Liver (tissue), 9 donors: ENCODE data around the gene HAUS5. TPM values are rescaled to one million over a fixed set of nuclear protein-coding genes. Genes with fewer than 3 reads are reported as not detected.

ENCODE experiments used
- DNase-seq: peaks from one replicate; pipeline ENCODE4 v3.0.0-alpha.2; 2017; ENCODE audit warnings: low spot score
- H3K27ac ChIP-seq, 2 donors: one replicate each; pipeline ENCODE4 v1.7.0; 2013; ENCODE audit warnings: inconsistent platforms in 2 of 2, low read length in 2 of 2, control low read depth in 1 of 2, low read depth in 1 of 2, mild to moderate bottlenecking in 1 of 2
- H3K27me3 ChIP-seq, 4 donors: one replicate each; pipeline versions ENCODE4 v1.6.1 to v1.7.0; 2013; ENCODE audit warnings: low read length in 3 of 4, inconsistent platforms in 1 of 4, mild to moderate bottlenecking in 1 of 4, moderate library complexity in 1 of 4; ENCODE audit not compliant: control insufficient read depth in 4 of 4, insufficient read depth in 4 of 4
- H3K36me3 ChIP-seq, 4 donors: one replicate each; pipeline versions ENCODE4 v1.6.1 to v1.7.0; 2013; ENCODE audit warnings: low read length in 3 of 4, mild to moderate bottlenecking in 3 of 4, low read depth in 1 of 4, moderate library complexity in 1 of 4; ENCODE audit not compliant: control insufficient read depth in 4 of 4, insufficient read depth in 3 of 4
- H3K4me1 ChIP-seq, 4 donors: one replicate each; pipeline versions ENCODE4 v1.6.1 to v1.7.0; 2013; ENCODE audit warnings: low read length in 3 of 4, mild to moderate bottlenecking in 3 of 4, moderate library complexity in 1 of 4; ENCODE audit not compliant: control insufficient read depth in 4 of 4, insufficient read depth in 4 of 4
- H3K4me3 ChIP-seq, 3 donors: one replicate each; pipeline versions ENCODE4 v1.6.1 to v1.7.0; 2013; ENCODE audit warnings: low read length in 3 of 3, control low read depth in 1 of 3, low read depth in 1 of 3, mild to moderate bottlenecking in 1 of 3
- H3K9ac ChIP-seq, 2 donors: one replicate each; pipeline ENCODE4 v1.7.0; 2013; ENCODE audit warnings: low read length in 2 of 2, mild to moderate bottlenecking in 2 of 2, moderate library complexity in 2 of 2, control low read depth in 1 of 2, low read depth in 1 of 2
- H3K9me3 ChIP-seq, 4 donors: one replicate each; pipeline versions ENCODE4 v1.6.1 to v1.7.0; 2013; ENCODE audit warnings: low read length in 3 of 4; ENCODE audit not compliant: control insufficient read depth in 4 of 4
- CTCF ChIP-seq: fragments of 150-350 bp; IDR thresholded peaks from 2 replicates; pipeline ENCODE4 v1.5.1; 2017; ENCODE audit warnings: improper control_type of control experiment, low read depth, low read length; ENCODE audit not compliant: missing input control
- EGR1 ChIP-seq, 2 donors: IDR thresholded peaks; 2 replicates each; pipeline ENCODE4 v1.6.1; 2016 to 2018; ENCODE audit warnings: antibody characterized with exemption in 2 of 2, low read depth in 2 of 2
- FOXA1 ChIP-seq: IDR thresholded peaks from 2 replicates; pipeline ENCODE4 v1.6.1; 2016; ENCODE audit warnings: antibody characterized with exemption
- GABPA ChIP-seq, 2 donors: IDR thresholded peaks in 1 of 2; conservative IDR thresholded peaks in 1 of 2; 2 replicates each; pipeline ENCODE4 v1.6.1; 2016; ENCODE audit warnings: antibody characterized with exemption in 2 of 2, mild to moderate bottlenecking in 1 of 2, moderate library complexity in 1 of 2
- HNF4A ChIP-seq, 2 donors: conservative IDR thresholded peaks; 2 replicates each; pipeline ENCODE4 v1.6.1; 2016; ENCODE audit warnings: antibody characterized with exemption in 2 of 2, mild to moderate bottlenecking in 2 of 2
- HNF4G ChIP-seq: IDR thresholded peaks from 2 replicates; pipeline ENCODE4 v1.6.1; 2016; ENCODE audit warnings: antibody characterized with exemption
- NR2F2 ChIP-seq: IDR thresholded peaks from 2 replicates; pipeline ENCODE4 v1.6.1; 2016; ENCODE audit warnings: antibody characterized with exemption
- RAD21 ChIP-seq, 2 donors: IDR thresholded peaks; 2 replicates each; pipeline ENCODE4 v1.6.1; 2016; ENCODE audit warnings: antibody characterized with exemption in 2 of 2, mild to moderate bottlenecking in 2 of 2
- REST ChIP-seq: IDR thresholded peaks from 2 replicates; pipeline ENCODE4 v1.6.1; 2016; ENCODE audit warnings: antibody characterized with exemption, mild to moderate bottlenecking
- RXRA ChIP-seq, 2 donors: IDR thresholded peaks; 2 replicates each; pipeline ENCODE4 v1.6.1; 2017 to 2018; ENCODE audit warnings: antibody characterized with exemption in 2 of 2, mild to moderate bottlenecking in 1 of 2
- TAF1 ChIP-seq: conservative IDR thresholded peaks from 2 replicates; pipeline ENCODE4 v1.6.1; 2016; ENCODE audit warnings: antibody characterized with exemption, mild to moderate bottlenecking
- YY1 ChIP-seq: IDR thresholded peaks from 2 replicates; pipeline ENCODE4 v1.6.1; 2016; ENCODE audit warnings: antibody characterized with exemption, mild to moderate bottlenecking
- WGBS: extraction: QIAGEN DNeasy Blood & Tissue Kit; methylation state at CpG from one replicate; pipeline ENCODE4 v1.1.7; 2013; 5-methylcytosine and 5-hydroxymethylcytosine counted together
- polyA plus RNA-seq, 2 donors: library from polyadenylated mRNA; stranded (reverse) in 1 of 2; unstranded in 1 of 2; fragments of 200-250 nt in 1 of 2; fragments of >200 nt in 1 of 2; fragmentation: Nextera tagmentation in 1 of 2; extraction: Ambion mirVana in 1 of 2; gene quantifications; one replicate each; pipeline versions ENCODE4 v1.2.1 to v1.2.3, GENCODE V29; 2013 to 2015
- total RNA-seq, 2 donors: library from RNA; depleted of rRNA; stranded (reverse); fragments of >200 nt; gene quantifications; one replicate each; pipeline ENCODE4 v1.2.3, GENCODE V29; 2014
- TF ChIP-seq, protein P1 (sequence below): IDR thresholded peaks from 2 replicates; pipeline ENCODE4 v1.6.1; 2016; ENCODE audit warnings: antibody characterized with exemption
- TF ChIP-seq, protein P2 (sequence below): IDR thresholded peaks from 2 replicates; pipeline ENCODE4 v1.6.1; 2016; ENCODE audit warnings: antibody characterized with exemption
- donor health status: healthy.
- donor health status: healthy.
- donor health status: healthy.
- donor health status: healthy.
- donor health status: healthy.

The HAUS5 gene
- total and polyA plus RNA-seq, 4 donors: 1.9 to 7.3 (median 2.3) TPM

DNA sequence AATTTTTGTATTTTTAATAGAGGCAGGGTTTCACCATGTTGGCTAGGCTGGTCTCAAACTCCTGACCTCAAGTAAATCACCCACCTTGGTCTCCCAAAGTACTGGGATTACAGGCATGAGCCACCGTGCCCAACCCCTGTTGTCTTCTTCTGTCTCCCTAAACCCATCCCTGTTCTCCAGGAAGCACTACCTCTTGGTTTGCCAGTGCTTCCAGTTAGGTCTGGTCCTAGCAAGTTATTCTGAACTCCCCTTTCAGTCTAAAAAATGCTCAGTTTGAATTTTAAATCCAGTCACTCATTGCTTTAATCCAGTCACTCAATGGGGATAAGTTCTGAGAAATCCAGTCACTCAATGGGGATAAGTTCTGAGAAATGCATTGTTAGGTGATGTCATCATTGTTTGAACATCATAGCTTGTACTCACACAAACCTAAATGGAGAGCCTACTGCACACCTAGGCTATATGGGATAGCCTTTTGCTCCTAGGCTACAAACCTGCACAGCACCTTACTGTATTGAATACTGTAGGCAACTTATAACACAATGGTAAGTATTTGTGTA is 41.0 kb upstream of the HAUS5 start:
- DNase-seq: no peak

GRCh38 chr19:35577918-35578317 is 34.6 kb upstream of the HAUS5 start:
- peaks cover 0 to 5% (median 2%) of the 10 kb centered on the region in 4 donors for H3K4me1 ChIP-seq
- H3K27ac ChIP-seq: no peak overlapping the region
- 77% methylated on average over 1 of the region's 1 CpG for WGBS
- no peak overlapping the region for H3K9ac ChIP-seq
- no peaks in the 10 kb centered on the region for H3K36me3 ChIP-seq
- no peak for DNase-seq
- H3K4me3 ChIP-seq: no peak overlapping the region
- H3K27me3 ChIP-seq: no peaks in the 10 kb centered on the region
- H3K9me3 ChIP-seq: peaks cover 4 to 16% (median 8%) of the 10 kb centered on the region in 4 donors
- TF ChIP-seq YY1 (no peak), TAF1 (no peak), CTCF (no peak), REST (no peak), RXRA (IDR thresholded peaks at IDR 0.05) (no peak)

More for the DNA sequence above, 41.0 kb upstream of the HAUS5 start:
- Histone ChIP-seq H3K36me3 (no peaks in the 10 kb centered on the region), H3K4me3 (no peak overlapping the region), H3K27ac (no peak overlapping the region), H3K27me3 (no peaks in the 10 kb centered on the region), H3K9me3 (peaks cover 0 to 7% (median 4%) of the 10 kb centered on the region in 4 donors), H3K9ac (no peak overlapping the region), H3K4me1 (peaks cover 0 to 5% (median 2%) of the 10 kb centered on the region in 4 donors)
- 88% methylated on average over 1 of the region's 1 CpG for WGBS
- TF ChIP-seq YY1 (no peak), FOXA1 (no peak), HNF4A (conservative IDR thresholded peaks at IDR 0.05) (no peak), RAD21 (IDR thresholded peaks at IDR 0.05) (no peak), REST (no peak), HNF4G (no peak), EGR1 (IDR thresholded peaks at IDR 0.05; ENCODE audit: low read depth in 2 of 2) (no peak), TAF1 (no peak), GABPA (IDR thresholded peaks at IDR 0.05 in 1 of 2, conservative IDR thresholded peaks at IDR 0.05 in 1 of 2) (no peak), CTCF (no peak), NR2F2 (no peak)
- TF ChIP-seq, protein P1, sequence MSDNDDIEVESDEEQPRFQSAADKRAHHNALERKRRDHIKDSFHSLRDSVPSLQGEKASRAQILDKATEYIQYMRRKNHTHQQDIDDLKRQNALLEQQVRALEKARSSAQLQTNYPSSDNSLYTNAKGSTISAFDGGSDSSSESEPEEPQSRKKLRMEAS: no peak
- TF ChIP-seq, protein P2, sequence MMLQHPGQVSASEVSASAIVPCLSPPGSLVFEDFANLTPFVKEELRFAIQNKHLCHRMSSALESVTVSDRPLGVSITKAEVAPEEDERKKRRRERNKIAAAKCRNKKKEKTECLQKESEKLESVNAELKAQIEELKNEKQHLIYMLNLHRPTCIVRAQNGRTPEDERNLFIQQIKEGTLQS: no peak
